GM18951 (cell line): Measurements from ENCODE around the gene RHEB.
"Not testable (repeated sequence)": the region's sequence is repeated elsewhere in the genome, so short reads cannot be mapped to it uniquely, and the experiment has no call there.

Experiments used
- POLR2A ChIP-seq: IDR thresholded peaks from 4 replicates; pipeline ENCODE4 v1.6.1; 2011; ENCODE audit warnings: mild to moderate bottlenecking; ENCODE audit not compliant: insufficient read length, insufficient read depth; ENCODE audit errors: extremely low read depth
- in situ Hi-C: fragments of 300-500 bp; cut with MboI; formaldehyde crosslinking; loops from one replicate; pipeline ENCODE4 v1.12.0; 2022; ENCODE audit warnings: low sequenced_read_pairs, mixed read lengths, inconsistent platforms; ENCODE audit not compliant: unreplicated experiment

RHEB gene

DNA sequence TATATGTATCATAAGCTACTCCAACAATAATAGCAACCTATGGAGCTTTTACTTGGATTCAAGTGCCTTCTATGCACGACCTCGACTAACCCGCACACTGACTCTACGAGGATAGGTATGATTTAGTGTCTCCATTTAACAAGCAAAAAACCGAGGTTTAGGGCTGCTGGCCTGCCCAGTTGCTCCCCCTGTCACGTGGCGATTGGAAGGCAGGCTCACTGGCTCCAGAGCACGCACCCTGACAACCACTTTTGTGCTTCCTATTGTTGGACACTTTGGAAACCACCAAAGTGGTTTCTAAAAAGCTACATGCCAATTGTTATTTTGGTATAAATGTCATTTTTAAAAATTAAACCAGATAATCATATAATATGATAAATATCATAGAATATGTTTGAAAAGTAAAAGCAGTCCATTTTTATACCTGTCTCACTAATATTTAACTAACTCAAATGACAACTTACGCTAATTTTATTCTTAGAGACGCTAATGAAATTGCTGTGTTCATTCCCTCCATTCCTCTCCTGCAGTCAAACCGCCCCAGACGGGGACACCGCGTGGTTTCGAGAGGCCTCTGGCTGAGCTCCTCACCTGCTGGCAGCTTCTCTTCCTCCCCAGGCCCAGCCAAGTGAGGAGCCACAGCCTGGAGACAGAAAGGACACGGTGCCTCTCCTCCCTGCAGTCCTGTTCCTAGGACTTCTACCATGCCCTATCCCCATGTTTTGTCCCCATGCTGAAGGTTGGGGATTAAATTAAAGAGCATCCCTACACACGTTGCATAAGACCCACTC lies 22.2 kb upstream of the RHEB start:
- in situ Hi-C loops: no loop called here
- no peak for TF ChIP-seq POLR2A

DNA sequence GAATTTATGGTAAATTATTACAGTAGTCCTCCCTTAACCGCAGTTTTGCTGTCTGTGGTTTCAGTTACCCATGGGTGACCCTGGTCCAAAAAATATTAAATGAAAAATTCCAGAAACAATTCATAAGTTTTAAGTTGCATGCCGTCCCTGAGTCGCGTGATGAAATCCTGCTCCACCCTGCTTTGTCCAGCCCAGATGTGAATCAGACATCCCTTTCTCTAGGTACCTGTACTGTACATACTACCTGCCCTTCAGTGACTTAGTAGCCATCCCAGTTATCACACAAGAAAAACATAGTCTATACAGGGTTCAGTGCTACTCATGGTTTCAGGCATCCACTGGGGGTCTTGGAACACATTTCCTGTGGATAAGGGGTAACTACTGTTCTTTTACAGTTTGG lies 20.5 kb upstream of the RHEB start:
- no peak for TF ChIP-seq POLR2A
- in situ Hi-C loops: no loop called here

DNA sequence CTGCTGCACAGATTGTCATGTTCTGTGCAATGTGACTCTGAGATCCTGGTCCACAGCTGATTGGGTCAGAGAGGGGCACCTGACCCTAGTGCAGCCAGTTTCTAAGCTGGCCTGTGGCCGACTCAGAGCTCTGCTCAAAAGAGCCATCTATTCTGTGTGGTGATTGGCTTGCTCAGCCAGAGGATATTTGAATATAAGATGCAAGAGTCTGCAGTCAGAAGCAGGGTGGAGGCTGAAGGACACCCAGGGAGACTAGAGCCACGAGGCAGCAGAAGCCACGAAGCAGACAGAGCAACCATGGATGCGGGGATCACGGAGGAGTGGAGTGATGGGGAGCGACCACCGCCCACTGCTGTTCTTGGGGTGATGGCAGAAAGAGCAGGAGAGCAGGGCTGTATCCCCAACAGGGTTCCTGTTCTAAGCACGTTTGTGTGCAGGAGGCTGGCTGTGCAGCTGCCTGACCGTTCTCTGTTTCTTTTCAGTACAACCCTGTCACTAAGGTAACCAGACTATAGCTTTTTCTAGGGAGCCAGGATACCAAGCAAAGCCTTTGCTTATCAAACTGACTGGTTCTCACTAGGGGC lies 19.5 kb upstream of the RHEB start:
- no peak for TF ChIP-seq POLR2A
- in situ Hi-C loops: no loop called here

DNA sequence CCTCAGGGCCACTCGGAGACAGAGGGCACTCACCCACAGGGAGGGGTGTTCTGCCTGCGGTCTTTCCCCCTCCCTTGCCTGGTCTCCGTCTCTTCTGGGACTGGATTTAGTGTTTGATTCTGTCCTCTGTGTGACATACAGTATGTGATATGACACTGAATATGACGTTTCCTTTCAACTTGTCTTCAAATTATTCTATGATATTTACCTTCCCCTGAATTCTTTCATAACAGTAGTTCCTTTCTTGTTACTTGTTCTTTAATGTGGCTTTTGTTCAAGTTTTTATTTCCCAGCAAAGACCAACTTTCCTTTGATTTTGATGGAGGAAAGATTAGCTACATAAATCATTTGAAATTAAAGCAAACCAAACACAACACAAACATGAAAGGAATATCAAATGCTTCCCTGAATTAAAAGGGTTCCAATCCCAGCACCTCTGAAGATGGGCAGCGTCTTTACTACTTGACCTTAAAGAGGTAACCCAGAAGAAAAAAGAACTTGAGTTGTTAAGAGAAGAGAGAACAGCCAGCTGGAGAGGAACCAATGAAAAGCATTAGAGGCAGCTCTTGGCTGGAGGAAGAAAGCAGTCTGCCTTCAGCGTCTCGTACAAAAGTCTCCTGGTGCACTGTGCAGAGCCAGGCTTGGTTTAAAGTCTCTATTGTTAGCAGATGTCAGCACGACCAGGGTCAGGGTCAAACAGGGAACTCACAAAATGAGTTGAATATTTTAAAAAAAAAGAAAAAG lies 18.3 kb upstream of the RHEB start:
- TF ChIP-seq POLR2A: no peak
- in situ Hi-C loops: no loop called here

DNA sequence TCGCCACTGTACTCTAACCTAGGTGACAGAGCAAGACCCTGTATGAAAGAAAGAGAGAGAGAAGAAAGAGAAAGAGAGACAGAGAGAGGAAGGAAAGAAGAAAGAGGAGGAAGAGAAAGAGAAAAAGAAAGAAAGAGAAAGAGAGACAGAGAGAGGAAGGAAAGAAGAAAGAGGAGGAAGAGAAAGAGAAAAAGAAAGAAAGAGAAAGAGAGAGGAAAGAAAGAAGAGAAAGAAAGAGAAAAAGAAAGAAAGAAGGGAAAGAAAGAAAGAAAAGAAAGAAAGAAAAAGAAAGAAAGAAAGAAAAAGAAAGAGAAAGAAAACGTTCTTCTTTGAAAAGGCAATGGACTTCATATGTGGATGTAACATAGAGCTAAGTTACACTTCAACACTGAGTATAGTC lies 16.5 kb upstream of the RHEB start:
- in situ Hi-C loops: not testable (repeated sequence)

DNA sequence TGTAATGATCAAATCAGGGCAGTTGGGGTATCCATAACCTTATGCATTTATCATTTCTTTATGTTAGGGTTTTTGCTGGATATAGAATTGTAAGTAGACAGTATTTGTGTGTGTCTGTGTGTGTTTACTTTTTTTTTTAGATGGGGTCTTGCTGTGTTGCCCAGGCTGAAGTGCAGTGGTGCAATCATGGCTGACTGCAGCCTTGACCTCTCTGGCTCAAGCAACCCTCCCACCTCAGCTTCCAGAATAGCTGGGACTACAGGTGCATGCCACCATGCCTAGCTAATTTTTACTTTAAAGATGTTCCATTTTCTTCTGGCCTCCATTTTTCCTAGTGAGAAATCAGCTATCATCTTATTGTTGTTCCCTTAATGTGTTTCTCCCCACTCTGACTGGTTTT lies 10.1 kb upstream of the RHEB start:
- in situ Hi-C loops: no loop called here
- no peak for TF ChIP-seq POLR2A

DNA sequence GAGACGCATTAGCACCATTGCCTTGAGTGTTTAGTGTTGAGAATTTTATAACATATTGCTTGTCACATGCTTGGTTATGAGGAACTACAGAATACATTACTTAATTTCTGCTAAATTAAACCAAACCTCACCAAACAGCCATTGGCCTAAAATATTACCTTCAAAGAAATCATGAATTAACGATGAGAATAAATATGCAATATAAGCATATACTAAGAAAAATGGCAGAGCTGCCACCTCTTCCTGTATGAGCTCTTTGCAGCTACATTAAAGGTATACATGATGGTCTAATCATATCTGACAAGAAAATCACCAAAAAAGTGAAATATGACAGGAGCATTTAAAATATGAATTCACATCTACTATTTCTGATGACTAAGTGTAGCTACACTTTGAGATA lies 5.2 kb upstream of the RHEB start:
- in situ Hi-C loops: no loop called here
- no peak for TF ChIP-seq POLR2A

DNA sequence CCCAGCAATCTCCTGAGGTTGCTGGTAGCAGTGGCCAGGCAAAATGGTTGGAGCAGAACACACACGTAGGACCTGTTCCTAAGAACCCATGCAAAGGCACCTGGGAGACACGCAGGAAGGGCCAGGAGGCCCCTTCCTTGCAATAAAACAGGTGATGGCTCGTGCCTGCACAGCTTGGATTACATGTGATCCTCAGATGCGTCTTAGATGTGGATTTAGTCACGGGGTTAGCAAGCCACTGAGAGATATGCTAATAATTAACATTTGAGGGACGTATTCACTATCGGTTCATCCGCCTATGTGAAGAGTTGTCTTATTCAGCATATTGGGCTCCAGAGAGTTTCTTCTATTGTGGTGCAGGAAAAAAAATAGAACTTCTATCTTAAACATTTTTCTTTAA lies 4.6 kb upstream of the RHEB start:
- no peak for TF ChIP-seq POLR2A
- in situ Hi-C loops: no loop called here

DNA sequence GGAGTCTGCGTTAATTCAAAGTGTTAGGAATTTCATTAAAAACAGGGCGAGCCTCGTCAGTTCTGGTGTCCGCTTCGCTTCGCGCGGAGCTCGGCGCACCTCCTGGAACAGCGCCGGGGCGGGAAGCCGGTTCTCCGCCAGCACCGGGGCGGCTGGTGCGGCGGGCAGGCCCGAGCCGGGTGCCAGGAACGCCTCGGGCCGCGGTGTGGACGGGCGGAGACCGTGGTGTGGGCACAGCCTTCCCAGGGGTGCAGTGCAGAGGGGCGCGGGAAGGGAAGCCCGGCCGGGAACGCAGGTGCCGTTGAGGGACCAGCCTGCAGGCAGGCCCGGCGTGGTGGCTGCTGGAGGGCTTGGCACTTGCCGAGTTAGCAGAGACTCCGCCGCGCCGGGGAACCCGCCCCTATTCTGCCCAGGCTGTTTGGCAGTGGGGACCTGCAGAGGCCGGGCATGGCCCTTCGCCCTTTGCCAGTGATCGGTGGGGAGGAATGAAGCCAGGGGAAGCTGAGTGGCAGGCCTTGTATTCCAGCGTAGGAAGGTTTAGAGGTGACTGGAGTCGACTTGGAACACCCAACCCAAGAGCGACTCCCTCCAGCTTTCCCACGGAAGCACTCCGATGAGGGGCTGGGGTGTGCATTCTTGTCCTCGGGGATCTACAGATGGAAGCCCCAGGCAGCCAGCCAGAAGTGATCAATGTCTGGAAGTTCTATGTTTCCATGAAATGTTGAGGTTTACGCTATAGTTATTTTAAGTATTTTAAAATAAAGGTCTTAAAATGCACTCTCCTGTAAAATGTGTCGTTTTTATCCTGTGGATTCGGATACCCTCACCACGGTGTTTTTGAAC lies 945 bp upstream of the RHEB start:
- no peak for TF ChIP-seq POLR2A
- in situ Hi-C loops: no loop called here

DNA sequence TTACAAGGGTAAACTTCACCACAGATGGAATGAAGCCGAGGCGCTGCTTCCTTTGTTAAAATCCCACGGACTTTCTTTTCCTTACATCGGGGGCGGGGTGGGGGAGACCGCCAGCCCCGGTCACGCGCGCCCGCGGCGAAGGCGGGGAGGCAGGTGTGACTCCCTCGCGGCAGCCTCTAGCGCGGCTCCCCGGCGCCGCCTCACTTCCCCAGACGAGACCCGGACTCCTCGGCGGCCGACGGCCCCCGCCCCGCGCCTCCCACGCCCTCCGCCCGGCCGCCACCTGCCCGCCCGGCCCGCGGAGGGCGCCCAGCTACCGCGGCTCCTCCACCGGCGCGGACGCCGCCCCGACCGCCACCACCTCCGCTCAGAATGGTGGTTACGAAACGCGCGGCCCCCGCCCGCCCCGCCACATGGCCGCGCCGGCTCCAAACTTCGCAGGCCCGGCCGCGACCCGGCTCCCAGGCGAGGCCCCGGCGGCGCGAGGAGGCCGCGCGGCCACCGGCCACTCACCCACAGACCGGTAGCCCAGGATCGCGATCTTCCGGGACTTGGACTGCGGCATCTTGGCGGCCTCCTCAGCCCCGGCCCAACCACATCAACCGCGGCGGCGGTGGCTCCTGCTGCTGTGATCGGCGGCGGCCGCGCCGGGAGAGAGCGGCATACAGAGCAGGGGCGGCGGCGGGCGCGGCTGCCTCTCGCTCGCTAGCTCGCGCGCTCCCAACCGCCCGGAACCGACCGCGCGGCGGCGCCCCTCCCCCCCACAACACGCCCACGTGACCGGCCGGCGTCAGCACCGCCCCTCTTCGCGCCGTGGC lies 539 bp downstream of the RHEB start:
- in situ Hi-C loops: not testable (repeated sequence)

DNA sequence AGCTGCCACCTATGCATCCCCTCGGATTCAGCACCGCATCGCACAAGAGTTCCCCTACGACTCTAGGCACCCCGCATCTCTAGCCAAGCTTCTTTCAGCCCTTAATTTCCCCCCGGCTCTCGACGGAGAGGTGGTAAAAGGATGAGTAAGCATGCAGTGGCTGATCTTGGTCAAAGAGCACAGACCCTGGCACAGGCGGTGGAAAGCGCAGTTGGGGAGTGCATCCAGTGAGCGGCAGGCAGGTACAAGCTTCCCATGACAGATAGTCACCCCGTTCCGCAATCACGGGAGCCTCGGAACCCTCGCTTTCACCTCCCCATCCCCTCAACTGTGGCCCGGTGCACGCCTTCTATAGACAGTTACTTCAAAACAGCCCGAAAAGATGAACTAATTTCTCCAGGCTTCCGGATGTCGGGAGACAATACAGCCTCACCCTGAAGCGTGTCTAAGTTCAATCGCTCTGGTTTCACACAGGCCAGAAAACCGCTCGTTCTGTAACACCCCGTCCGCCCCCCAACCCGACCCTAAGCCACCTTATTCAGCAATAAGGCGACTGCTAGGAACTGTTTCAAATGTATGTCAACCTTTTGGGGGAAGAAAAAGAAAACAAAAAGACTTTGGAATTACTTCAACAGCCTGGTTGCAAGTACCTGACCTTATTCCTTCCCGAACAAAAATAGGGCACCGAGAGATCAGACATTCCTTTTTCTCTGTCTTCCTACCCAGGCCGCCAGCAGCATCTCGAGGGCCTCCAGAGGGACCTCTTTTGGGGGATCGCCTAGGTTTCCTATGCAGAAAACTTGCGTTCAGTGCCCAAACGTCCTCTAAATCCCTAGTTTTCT lies 1.4 kb downstream of the RHEB start:
- TF ChIP-seq POLR2A: no peak
- in situ Hi-C loops: no loop called here

More for the DNA sequence above, 539 bp downstream of the RHEB start:
- peak; percentile 42 for TF ChIP-seq POLR2A
